Neuronal stem cell (in vitro differentiated cells): Measurements from ENCODE around the gene RBP7.

Experiments used
- DNase-seq: peaks from one replicate; pipeline ENCODE4 v3.0.0-alpha.2; 2013; ENCODE audit warnings: low spot score
- H2AFZ ChIP-seq: one replicate; pipeline ENCODE4 v1.6.1; 2013; ENCODE audit warnings: mild to moderate bottlenecking, low read length, inconsistent platforms
- H2AK5ac ChIP-seq: 2 replicates; pipeline ENCODE4 v1.6.1; 2013; ENCODE audit warnings: low read depth, mild to moderate bottlenecking, inconsistent platforms, low read length, moderate library complexity, mixed read lengths
- H2BK120ac ChIP-seq: 2 replicates; pipeline ENCODE4 v1.6.1; 2013; ENCODE audit warnings: low read depth, mild to moderate bottlenecking, inconsistent platforms, low read length, moderate library complexity, mixed read lengths
- H2BK12ac ChIP-seq: one replicate; pipeline ENCODE4 v1.6.1; 2013; ENCODE audit warnings: low read length, inconsistent platforms
- H2BK15ac ChIP-seq: 2 replicates; pipeline ENCODE4 v1.6.1; 2013; ENCODE audit warnings: mild to moderate bottlenecking, low read length, inconsistent platforms, mixed read lengths
- H2BK5ac ChIP-seq: one replicate; pipeline ENCODE4 v1.6.1; 2013; ENCODE audit warnings: inconsistent platforms, mild to moderate bottlenecking, low read length, moderate library complexity
- H3K14ac ChIP-seq: one replicate; pipeline ENCODE4 v1.6.1; 2013; ENCODE audit warnings: low read length, inconsistent platforms
- H3K18ac ChIP-seq: 2 replicates; pipeline ENCODE4 v1.6.1; 2013; ENCODE audit warnings: low read length, inconsistent platforms
- H3K23ac ChIP-seq: 2 replicates; pipeline ENCODE4 v1.6.1; 2013; ENCODE audit warnings: low read depth, mild to moderate bottlenecking, mixed read lengths, low read length, inconsistent platforms; ENCODE audit not compliant: poor library complexity
- H3K27ac ChIP-seq: replicated peaks from 3 replicates; pipeline ENCODE4 v1.5.1; 2013; ENCODE audit warnings: low read length, inconsistent platforms
- H3K27me3 ChIP-seq, 3 experiments: 2 replicates each; pipeline ENCODE4 v1.6.1; 2013; ENCODE audit warnings: low read length in 3 of 3, mild to moderate bottlenecking in 2 of 3, inconsistent platforms in 1 of 3, low read depth in 1 of 3, mixed read lengths in 1 of 3, moderate library complexity in 1 of 3; ENCODE audit not compliant: control insufficient read depth in 3 of 3, insufficient read depth in 3 of 3
- H3K36me3 ChIP-seq, 2 donors: replicated peaks in 1 of 2; 2 replicates each; pipeline ENCODE4 v1.6.1; 2013; ENCODE audit warnings: low read length in 2 of 2; ENCODE audit not compliant: control insufficient read depth in 2 of 2, insufficient read depth in 2 of 2
- H3K4ac ChIP-seq: 2 replicates; pipeline ENCODE4 v1.6.1; 2013; ENCODE audit warnings: inconsistent platforms, mild to moderate bottlenecking, low read length, moderate library complexity
- H3K4me1 ChIP-seq, 2 donors: 1 replicate in 1 of 2; 2 replicates in 1 of 2; pipeline ENCODE4 v1.6.1; 2013; ENCODE audit warnings: low read length in 2 of 2, low read depth in 1 of 2; ENCODE audit not compliant: control insufficient read depth in 2 of 2, insufficient read depth in 1 of 2
- H3K4me2 ChIP-seq: one replicate; pipeline ENCODE4 v1.6.1; 2013; ENCODE audit warnings: mild to moderate bottlenecking, low read length, inconsistent platforms; ENCODE audit not compliant: insufficient read depth, poor library complexity, severe bottlenecking
- H3K4me3 ChIP-seq, 2 donors: 2 replicates each; pipeline ENCODE4 v1.5.1; 2013; ENCODE audit warnings: low read length in 2 of 2, mild to moderate bottlenecking in 2 of 2, inconsistent platforms in 1 of 2, moderate library complexity in 1 of 2
- H3K79me1 ChIP-seq: one replicate; pipeline ENCODE4 v1.6.1; 2013; ENCODE audit warnings: low read depth, mild to moderate bottlenecking, inconsistent platforms, low read length, moderate library complexity
- H3K9ac ChIP-seq: one replicate; pipeline ENCODE4 v1.6.1; 2013; ENCODE audit warnings: mild to moderate bottlenecking, low read depth, low read length, inconsistent platforms; ENCODE audit not compliant: poor library complexity
- H3K9me3 ChIP-seq, 2 donors: replicated peaks in 1 of 2; 2 replicates each; pipeline versions ENCODE3 to v1.6.1; 2013; ENCODE audit warnings: low read length in 2 of 2, mild to moderate bottlenecking in 2 of 2, inconsistent platforms in 1 of 2, low read depth in 1 of 2, mixed read lengths in 1 of 2, moderate library complexity in 1 of 2; ENCODE audit not compliant: control insufficient read depth in 2 of 2, insufficient read depth in 1 of 2
- H4K8ac ChIP-seq: one replicate; pipeline ENCODE4 v1.6.1; 2013; ENCODE audit warnings: low read depth, mild to moderate bottlenecking, inconsistent platforms, low read length, moderate library complexity
- H4K91ac ChIP-seq: one replicate; pipeline ENCODE4 v1.6.1; 2013; ENCODE audit warnings: low read length, low read depth, mild to moderate bottlenecking, inconsistent platforms; ENCODE audit not compliant: poor library complexity
- WGBS, 2 donors: extraction: QIAGEN DNeasy Blood & Tissue Kit; methylation state at CpG; one replicate each; pipeline ENCODE4 v1.1.7; 2013; ENCODE audit warnings: missing lambda C conversion rate in 2 of 2, mixed read lengths in 1 of 2; ENCODE audit not compliant: insufficient read length in 2 of 2, insufficient replicate concordance in 1 of 2; ENCODE audit errors: extremely low coverage in 2 of 2; 5-methylcytosine and 5-hydroxymethylcytosine counted together

Gene RBP7

GRCh38 chr1:10032590-10033358, 35.7 kb downstream of the RBP7 start, which contains the start of gene UBE4B:
Gene UBE4B, plus strand, starts transcription at chr1:10032958. Its CDS starts 713 bp downstream, at chr1:10033671.
- no peaks in the 10 kb centered on the region for H3K27me3 ChIP-seq
- peak within 1 kb of the TSS; percentile 95 for H3K14ac ChIP-seq
- H3K4ac ChIP-seq, result no peak within 1 kb of the TSS
- H3K23ac ChIP-seq, result peak within 1 kb of the TSS; percentile 85
- H2BK5ac ChIP-seq, result peak within 1 kb of the TSS; percentile 87
- peaks cover 1 to 2% of the 10 kb centered on the region in 2 donors for H3K4me1 ChIP-seq
- peak; percentile 99 for DNase-seq
- peak within 1 kb of the TSS; percentile 86 to 95 for H3K4me3 ChIP-seq
- H3K18ac ChIP-seq, result peak within 1 kb of the TSS; percentile 99
- peak within 1 kb of the TSS; percentile 99 for H3K27ac ChIP-seq
- no peak within 1 kb of the TSS for H4K8ac ChIP-seq
- peak within 1 kb of the TSS; percentile 94 for H2AFZ ChIP-seq
- no peak within 1 kb of the TSS for H2BK12ac ChIP-seq
- WGBS, 2 donors, result no CpG with 5 or more reads among the region's 73 CpGs
- H2BK120ac ChIP-seq, result no peak within 1 kb of the TSS
- no peaks in the 10 kb centered on the region for H3K9me3 ChIP-seq
- H3K4me2 ChIP-seq, result peak within 1 kb of the TSS; percentile 73
- peak within 1 kb of the TSS; percentile 99 for H3K9ac ChIP-seq
- no peak within 1 kb of the TSS for H2AK5ac ChIP-seq
- H3K79me1 ChIP-seq, result no peaks in the 10 kb centered on the region
- no peak within 1 kb of the TSS for H2BK15ac ChIP-seq
- peaks cover 0 to 17% of the 10 kb centered on the region in 2 donors for H3K36me3 ChIP-seq
- H4K91ac ChIP-seq, result no peak within 1 kb of the TSS

- no peak for DNase-seq
- H3K9ac ChIP-seq, result peak overlapping the region; percentile 99
- H2BK5ac ChIP-seq, result peak overlapping the region; percentile 87
- H3K4me2 ChIP-seq, result peak overlapping the region; percentile 73
- H3K4me1 ChIP-seq, result peaks cover 1 to 2% of the 10 kb centered on the region in 2 donors
- H2BK15ac ChIP-seq, result no peak overlapping the region
- H3K27me3 ChIP-seq, result no peaks in the 10 kb centered on the region
- H3K23ac ChIP-seq, result peak overlapping the region; percentile 85
- no peak overlapping the region for H4K91ac ChIP-seq
- no peak overlapping the region for H2BK12ac ChIP-seq
- H3K36me3 ChIP-seq, result peaks cover 0 to 23% of the 10 kb centered on the region in 2 donors
- no CpG with 5 or more reads among the region's 19 CpGs for WGBS, 2 donors
- no peak overlapping the region for H3K14ac ChIP-seq
- H3K27ac ChIP-seq, result peak overlapping the region; percentile 99
- H2AFZ ChIP-seq, result peak overlapping the region; percentile 94
- H3K9me3 ChIP-seq, result no peaks in the 10 kb centered on the region
- H3K18ac ChIP-seq, result peak overlapping the region; percentile 99
- no peak overlapping the region for H4K8ac ChIP-seq
- H3K4ac ChIP-seq, result no peak overlapping the region
- no peak overlapping the region for H2BK120ac ChIP-seq
- no peak overlapping the region for H2AK5ac ChIP-seq
- H3K79me1 ChIP-seq, result no peaks in the 10 kb centered on the region
- H3K4me3 ChIP-seq, result peak overlapping the region; percentile 86 to 95
Measured at GRCh38 chr1:10033359-10033845, 36.4 kb downstream of the RBP7 start.

GRCh38 chr1:10042746-10043145, 45.7 kb downstream of the RBP7 start:
- H3K27ac ChIP-seq, result no peak overlapping the region
- no peak overlapping the region for H3K9ac ChIP-seq

More at GRCh38 chr1:10042746-10043145, 45.7 kb downstream of the RBP7 start:
- Histone ChIP-seq H2BK12ac (no peak overlapping the region), H4K91ac (no peak overlapping the region), H3K4me3 (no peak overlapping the region), H2BK15ac (no peak overlapping the region), H3K23ac (no peak overlapping the region), H2AK5ac (no peak overlapping the region), H3K79me1 (peaks cover 2% of the 10 kb centered on the region), H2AFZ (no peak overlapping the region), H3K9me3 (no peaks in the 10 kb centered on the region), H3K4ac (no peak overlapping the region), H3K4me2 (no peak overlapping the region), H4K8ac (no peak overlapping the region), H3K18ac (no peak overlapping the region), H3K14ac (no peak overlapping the region), H2BK5ac (no peak overlapping the region), H3K36me3 (peaks cover 2 to 40% of the 10 kb centered on the region in 2 donors), H2BK120ac (no peak overlapping the region), H3K4me1 (peaks cover 0 to 10% of the 10 kb centered on the region in 2 donors), H3K27me3 (no peaks in the 10 kb centered on the region)
- WGBS, 2 donors, result no CpG with 5 or more reads among the region's 4 CpGs
- no peak for DNase-seq
